Measurements from ENCODE around the gene OR4C11. TPM values are rescaled to one million over a fixed set of nuclear protein-coding genes. Genes with fewer than 3 reads are reported as not detected.

The OR4C11 gene
- not detected for total RNA-seq
- 0 reads per million in 2 donors for total RNA-seq

GRCh38 chr11:55607545-55607944, at the start of gene OR4C11:
TSS of gene OR4C11 (minus strand) at chr11:55607645. CDS start at chr11:55604373, 3,272 bp downstream.
- Mint-ChIP-seq H3K36me3 (ENCODE audit: low read depth) (no peaks in the 10 kb centered on the region), H3K4me1 (no peaks in the 10 kb centered on the region), H3K27me3 (no peaks in the 10 kb centered on the region), H3K4me3 (no peak within 1 kb of the TSS), H3K27ac (no peak within 1 kb of the TSS)
- ATAC-seq (no peak), DNase-seq (no peak)
- H3K9me3 ChIP-seq (ENCODE audit: control insufficient read depth, low read length, poor library complexity, severe bottlenecking) = no peaks in the 10 kb centered on the region

- Mint-ChIP-seq H3K36me3 (ENCODE audit: low read depth) (no peaks in the 10 kb centered on the region), H3K27me3 (no peaks in the 10 kb centered on the region), H3K4me1 (no peaks in the 10 kb centered on the region), H3K4me3 (no peak overlapping the region), H3K27ac (no peak overlapping the region)
- H3K9me3 ChIP-seq (ENCODE audit: control insufficient read depth, low read length, poor library complexity, severe bottlenecking) = no peaks in the 10 kb centered on the region
- ATAC-seq (no peak), DNase-seq (no peak)
These were observed 47.7 kb upstream of the OR4C11 start for GRCh38 chr11:55655096-55655495.

- Mint-ChIP-seq H3K36me3 (ENCODE audit: low read depth) (no peaks in the 10 kb centered on the region), H3K27me3 (no peaks in the 10 kb centered on the region), H3K4me3 (no peak overlapping the region), H3K4me1 (no peaks in the 10 kb centered on the region), H3K27ac (no peak overlapping the region)
- no peak for ATAC-seq
- H3K9me3 ChIP-seq (ENCODE audit: control insufficient read depth, low read length, poor library complexity, severe bottlenecking) = no peaks in the 10 kb centered on the region
- DNase-seq = no peak
These were observed 45.1 kb upstream of the OR4C11 start for GRCh38 chr11:55652560-55652959.

GRCh38 chr11:55648027-55648426, 40.6 kb upstream of the OR4C11 start, which contains the start of gene OR4S2:
TSS of gene OR4S2 (plus strand) at chr11:55648327. CDS start at chr11:55650904, 2,577 bp downstream.
- no peaks in the 10 kb centered on the region for H3K27me3 Mint-ChIP-seq
- H3K27ac Mint-ChIP-seq = no peak within 1 kb of the TSS
- no peak within 1 kb of the TSS for H3K4me3 Mint-ChIP-seq
- no peak for ATAC-seq
- no peaks in the 10 kb centered on the region for H3K4me1 Mint-ChIP-seq
- H3K36me3 Mint-ChIP-seq (ENCODE audit: low read depth) = no peaks in the 10 kb centered on the region
- no peaks in the 10 kb centered on the region for H3K9me3 ChIP-seq (ENCODE audit: control insufficient read depth, low read length, poor library complexity, severe bottlenecking)
- no peak for DNase-seq

GRCh38 chr11:55634813-55635212, 27.4 kb upstream of the OR4C11 start, which contains the start of gene OR4P4:
TSS of gene OR4P4 (plus strand) at chr11:55635113.
- Mint-ChIP-seq H3K4me1 (no peaks in the 10 kb centered on the region), H3K27ac (no peak within 1 kb of the TSS), H3K36me3 (ENCODE audit: low read depth) (no peaks in the 10 kb centered on the region), H3K4me3 (no peak within 1 kb of the TSS), H3K27me3 (no peaks in the 10 kb centered on the region)
- DNase-seq (no peak), ATAC-seq (no peak)
- H3K9me3 ChIP-seq (ENCODE audit: control insufficient read depth, low read length, poor library complexity, severe bottlenecking) = no peaks in the 10 kb centered on the region

GRCh38 chr11:55624531-55624930, 17.1 kb upstream of the OR4C11 start:
- H3K4me3 Mint-ChIP-seq = no peak overlapping the region
- H3K4me1 Mint-ChIP-seq = no peaks in the 10 kb centered on the region
- ATAC-seq (no peak), DNase-seq (no peak)
- H3K9me3 ChIP-seq (ENCODE audit: control insufficient read depth, low read length, poor library complexity, severe bottlenecking) = no peaks in the 10 kb centered on the region
- H3K27me3 Mint-ChIP-seq = no peaks in the 10 kb centered on the region
- H3K36me3 Mint-ChIP-seq (ENCODE audit: low read depth) = no peaks in the 10 kb centered on the region
- H3K27ac Mint-ChIP-seq = no peak overlapping the region

- H3K36me3 Mint-ChIP-seq (ENCODE audit: low read depth) = no peaks in the 10 kb centered on the region
These were observed 34.9 kb downstream of the OR4C11 start for GRCh38 chr11:55572548-55572947.

GRCh38 chr11:55571828-55572227, 35.6 kb downstream of the OR4C11 start, which contains the start of gene OR4C16:
TSS of gene OR4C16 (plus strand) at chr11:55572128. CDS start at chr11:55572128, 0 bp downstream.
- no peaks in the 10 kb centered on the region for H3K27me3 Mint-ChIP-seq
- DNase-seq (no peak), ATAC-seq (no peak)
- no peaks in the 10 kb centered on the region for H3K4me1 Mint-ChIP-seq
- no peak within 1 kb of the TSS for H3K27ac Mint-ChIP-seq
- H3K9me3 ChIP-seq (ENCODE audit: control insufficient read depth, low read length, poor library complexity, severe bottlenecking) = no peaks in the 10 kb centered on the region
- H3K4me3 Mint-ChIP-seq = no peak within 1 kb of the TSS
- H3K36me3 Mint-ChIP-seq (ENCODE audit: low read depth) = no peaks in the 10 kb centered on the region

More at GRCh38 chr11:55572548-55572947, 34.9 kb downstream of the OR4C11 start:
- no peaks in the 10 kb centered on the region for H3K4me1 Mint-ChIP-seq
- H3K27me3 Mint-ChIP-seq = no peaks in the 10 kb centered on the region
- no peak overlapping the region for H3K4me3 Mint-ChIP-seq
- no peak overlapping the region for H3K27ac Mint-ChIP-seq
- DNase-seq (no peak), ATAC-seq (no peak)
- no peaks in the 10 kb centered on the region for H3K9me3 ChIP-seq (ENCODE audit: control insufficient read depth, low read length, poor library complexity, severe bottlenecking)

GRCh38 chr11:55554169-55554568, 53.3 kb downstream of the OR4C11 start, which contains the start of gene OR4C15:
TSS of gene OR4C15 (plus strand) at chr11:55554469. CDS start at chr11:55554469, 0 bp downstream.
- no peaks in the 10 kb centered on the region for H3K4me1 Mint-ChIP-seq

More at GRCh38 chr11:55554169-55554568, 53.3 kb downstream of the OR4C11 start, which contains the start of gene OR4C15:
- ATAC-seq (no peak), DNase-seq (no peak)
- H3K4me3 Mint-ChIP-seq = no peak within 1 kb of the TSS
- H3K27ac Mint-ChIP-seq = no peak within 1 kb of the TSS
- H3K9me3 ChIP-seq (ENCODE audit: control insufficient read depth, low read length, poor library complexity, severe bottlenecking) = no peaks in the 10 kb centered on the region
- no peaks in the 10 kb centered on the region for H3K36me3 Mint-ChIP-seq (ENCODE audit: low read depth)
- H3K27me3 Mint-ChIP-seq = no peaks in the 10 kb centered on the region

Other genes starting within 250 kb of the OR4C11 start
- gene OR4A15, start 239.7 kb downstream of the OR4C11 start, total RNA-seq = not detected
- gene OR4C15, start 53.2 kb downstream of the OR4C11 start, total RNA-seq = not detected
- not detected for gene OR4C16, start 35.5 kb downstream of the OR4C11 start, total RNA-seq
- gene OR4P4, start 27.5 kb upstream of the OR4C11 start, total RNA-seq = not detected
- not detected for gene OR4S2, start 40.7 kb upstream of the OR4C11 start, total RNA-seq
- gene OR4C6, start 54.6 kb upstream of the OR4C11 start, total RNA-seq = not detected
- gene OR5D13, start 165.8 kb upstream of the OR4C11 start, total RNA-seq = not detected
- not detected for gene OR5D14, start 187.9 kb upstream of the OR4C11 start, total RNA-seq
- not detected for gene OR5L1, start 203.7 kb upstream of the OR4C11 start, total RNA-seq
- gene OR5D18, start 212.0 kb upstream of the OR4C11 start, total RNA-seq = not detected
- not detected for gene OR5L2, start 219.6 kb upstream of the OR4C11 start, total RNA-seq
- gene OR5D16, start 231.1 kb upstream of the OR4C11 start, total RNA-seq = not detected